ENCODE data around the gene IL18.

- TF ChIP-seq CTCF (IDR thresholded peaks at IDR 0.05) (no peak), EZH2phosphoT487 (IDR thresholded peaks at IDR 0.05) (no peak), EZH2 (IDR thresholded peaks at IDR 0.05) (no peak)
These were observed 32.1 kb upstream of the IL18 start for GRCh38 chr11:112195951-112196351.

Measured in neural progenitor cell (in vitro differentiated cells).